Neural progenitor cell (in vitro differentiated cells): ENCODE results near the gene VSTM4.

Source experiments
- EZH2 ChIP-seq: fragments of 200-600 bp; sonication (generic); IDR thresholded peaks from 2 replicates; pipeline ENCODE4 v1.6.1; 2017; ENCODE audit warnings: antibody characterized with exemption, mild to moderate bottlenecking, moderate library complexity
- EZH2phosphoT487 ChIP-seq: fragments of 200-600 bp; sonication (generic); IDR thresholded peaks from 2 replicates; pipeline ENCODE4 v1.6.1; 2017; ENCODE audit warnings: antibody characterized with exemption
- TF ChIP-seq, protein P1 (sequence below): fragments of 200-600 bp; sonication (generic); IDR thresholded peaks from 2 replicates; pipeline ENCODE4 v1.5.1; 2017; ENCODE audit warnings: antibody characterized with exemption, mild to moderate bottlenecking

DNA sequence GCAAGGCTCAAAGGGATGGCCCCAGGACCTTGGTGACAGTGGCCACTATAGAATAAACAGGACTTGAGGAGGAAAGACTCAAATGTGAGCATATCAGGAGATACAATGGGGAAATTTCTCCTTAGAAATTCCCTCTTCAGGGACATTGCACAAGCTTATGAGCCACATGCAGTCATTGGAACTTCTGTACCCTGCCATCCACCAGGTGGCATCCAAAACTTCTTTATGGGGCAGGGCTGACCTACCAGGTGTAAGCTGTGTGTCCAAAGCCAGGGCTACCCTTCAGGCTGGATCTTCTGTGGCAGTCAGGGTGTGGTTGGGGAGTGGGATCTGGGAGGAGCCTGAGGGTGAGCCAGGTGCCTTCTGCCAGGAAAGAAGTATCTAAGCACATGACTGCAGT is 139.1 kb downstream of the VSTM4 start:
- TF ChIP-seq, protein P1, sequence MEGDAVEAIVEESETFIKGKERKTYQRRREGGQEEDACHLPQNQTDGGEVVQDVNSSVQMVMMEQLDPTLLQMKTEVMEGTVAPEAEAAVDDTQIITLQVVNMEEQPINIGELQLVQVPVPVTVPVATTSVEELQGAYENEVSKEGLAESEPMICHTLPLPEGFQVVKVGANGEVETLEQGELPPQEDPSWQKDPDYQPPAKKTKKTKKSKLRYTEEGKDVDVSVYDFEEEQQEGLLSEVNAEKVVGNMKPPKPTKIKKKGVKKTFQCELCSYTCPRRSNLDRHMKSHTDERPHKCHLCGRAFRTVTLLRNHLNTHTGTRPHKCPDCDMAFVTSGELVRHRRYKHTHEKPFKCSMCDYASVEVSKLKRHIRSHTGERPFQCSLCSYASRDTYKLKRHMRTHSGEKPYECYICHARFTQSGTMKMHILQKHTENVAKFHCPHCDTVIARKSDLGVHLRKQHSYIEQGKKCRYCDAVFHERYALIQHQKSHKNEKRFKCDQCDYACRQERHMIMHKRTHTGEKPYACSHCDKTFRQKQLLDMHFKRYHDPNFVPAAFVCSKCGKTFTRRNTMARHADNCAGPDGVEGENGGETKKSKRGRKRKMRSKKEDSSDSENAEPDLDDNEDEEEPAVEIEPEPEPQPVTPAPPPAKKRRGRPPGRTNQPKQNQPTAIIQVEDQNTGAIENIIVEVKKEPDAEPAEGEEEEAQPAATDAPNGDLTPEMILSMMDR: peak; percentile 32
- TF ChIP-seq EZH2phosphoT487 (no peak), EZH2 (no peak)
